CD14-positive monocyte (primary cell): ENCODE measurements around the gene RNF225. TPM values are rescaled to one million over a fixed set of nuclear protein-coding genes. Genes with fewer than 3 reads are reported as not detected.

ENCODE experiments used
- DNase-seq, 3 donors: peaks; one replicate each; pipeline ENCODE4 v3.0.0-alpha.2; 2011 to 2022
- H2AFZ ChIP-seq: 2 replicates; pipeline ENCODE4 v1.6.0; 2012; ENCODE audit warnings: mild to moderate bottlenecking, low read depth, low read length, inconsistent platforms; ENCODE audit not compliant: insufficient read depth, poor library complexity, severe bottlenecking
- H3K27ac ChIP-seq, 2 donors: 1 replicate in 1 of 2; 2 replicates in 1 of 2; pipeline ENCODE4 v1.5.1; 2012 to 2013; ENCODE audit warnings: low read length in 2 of 2, control low read depth in 1 of 2, inconsistent platforms in 1 of 2, low read depth in 1 of 2, mild to moderate bottlenecking in 1 of 2
- H3K27me3 ChIP-seq, 2 donors: one replicate each; pipeline versions ENCODE4 v1.6.0 to v1.6.1; 2011 to 2013; ENCODE audit warnings: low read length in 2 of 2; ENCODE audit not compliant: control insufficient read depth in 2 of 2, insufficient read depth in 2 of 2
- H3K36me3 ChIP-seq, 2 donors: replicated peaks in 1 of 2; 1 replicate in 1 of 2; 2 replicates in 1 of 2; pipeline versions ENCODE4 v1.5.1 to v1.6.1; 2012 to 2013; ENCODE audit warnings: low read length in 2 of 2, control low read depth in 1 of 2, inconsistent platforms in 1 of 2, mild to moderate bottlenecking in 1 of 2; ENCODE audit not compliant: insufficient read depth in 2 of 2, control insufficient read depth in 1 of 2
- H3K4me1 ChIP-seq, 2 donors: 1 replicate in 1 of 2; 2 replicates in 1 of 2; pipeline versions ENCODE4 v1.5.1 to v1.6.1; 2012 to 2013; ENCODE audit warnings: low read length in 2 of 2, control low read depth in 1 of 2, inconsistent platforms in 1 of 2, mild to moderate bottlenecking in 1 of 2, moderate library complexity in 1 of 2; ENCODE audit not compliant: insufficient read depth in 2 of 2, control insufficient read depth in 1 of 2
- H3K4me2 ChIP-seq: replicated peaks from 2 replicates; pipeline ENCODE3; 2012; ENCODE audit warnings: low read length, moderate library complexity, mild to moderate bottlenecking; ENCODE audit not compliant: poor library complexity, severe bottlenecking; ENCODE audit errors: extremely low read depth
- H3K4me3 ChIP-seq, 3 experiments: fragments of 200-600 bp in 1 of 3; sonication (generic) in 1 of 3; replicated peaks in 1 of 3; 1 replicate in 2 of 3; 2 replicates in 1 of 3; pipeline ENCODE4 v1.5.1; 2011 to 2013; ENCODE audit warnings: low read length in 3 of 3, mild to moderate bottlenecking in 3 of 3, control low read depth in 2 of 3, low read depth in 2 of 3, inconsistent platforms in 1 of 3, moderate library complexity in 1 of 3
- H3K79me2 ChIP-seq: 2 replicates; pipeline ENCODE4 v1.6.0; 2012; ENCODE audit warnings: mild to moderate bottlenecking, control low read depth, inconsistent platforms, low read length, moderate library complexity; ENCODE audit not compliant: insufficient read depth
- H3K9ac ChIP-seq: 2 replicates; pipeline ENCODE4 v1.6.0; 2017; ENCODE audit warnings: low read length, mild to moderate bottlenecking; ENCODE audit not compliant: insufficient read depth, poor library complexity, severe bottlenecking
- H3K9me3 ChIP-seq, 2 donors: replicated peaks in 1 of 2; 1 replicate in 1 of 2; 2 replicates in 1 of 2; pipeline versions ENCODE4 v1.5.1 to v1.6.1; 2012 to 2013; ENCODE audit warnings: low read length in 2 of 2, control low read depth in 1 of 2; ENCODE audit not compliant: control insufficient read depth in 1 of 2, insufficient read depth in 1 of 2
- H4K20me1 ChIP-seq: 2 replicates; pipeline ENCODE4 v1.6.0; 2012; ENCODE audit warnings: mild to moderate bottlenecking, low read length, control low read depth, moderate library complexity; ENCODE audit not compliant: insufficient read depth
- H3K27ac Mint-ChIP-seq, 7 donors: one replicate each; pipeline ENCODE4 v1.8.0; 2020; ENCODE audit warnings: mild to moderate bottlenecking in 7 of 7, mixed read lengths in 7 of 7, moderate library complexity in 6 of 7, inconsistent platforms in 2 of 7
- H3K27me3 Mint-ChIP-seq, 3 donors: one replicate each; pipeline ENCODE4 v1.8.0; 2021 to 2022; ENCODE audit warnings: low read depth in 3 of 3, mild to moderate bottlenecking in 3 of 3, mixed read lengths in 3 of 3, moderate library complexity in 3 of 3, inconsistent platforms in 1 of 3
- H3K36me3 Mint-ChIP-seq, 2 donors: one replicate each; pipeline ENCODE4 v1.8.0; 2020; ENCODE audit warnings: mixed read lengths in 2 of 2, inconsistent platforms in 1 of 2, mild to moderate bottlenecking in 1 of 2
- H3K4me1 Mint-ChIP-seq: one replicate; pipeline ENCODE4 v1.8.0; 2020; ENCODE audit warnings: mild to moderate bottlenecking, mixed read lengths
- H3K4me3 Mint-ChIP-seq, 2 donors: one replicate each; pipeline ENCODE4 v1.8.0; 2020; ENCODE audit warnings: mild to moderate bottlenecking in 2 of 2, mixed read lengths in 2 of 2, moderate library complexity in 1 of 2
- H3K9me3 Mint-ChIP-seq, 7 donors: one replicate each; pipeline ENCODE4 v1.8.0; 2020 to 2022; ENCODE audit warnings: mixed read lengths in 7 of 7, mild to moderate bottlenecking in 6 of 7, moderate library complexity in 6 of 7, inconsistent platforms in 2 of 7
- WGBS: methylation state at CpG from one replicate; pipeline ENCODE4 v1.1.5; 2013; ENCODE audit warnings: missing lambda C conversion rate; ENCODE audit not compliant: insufficient coverage; 5-methylcytosine and 5-hydroxymethylcytosine counted together
- intact Hi-C, 2 donors: fragments of 100-400 bp; cut with micrococcal nuclease; formaldehyde crosslinking; loops; one replicate each; pipeline versions ENCODE4 v1.15.0 to v1.15.1; 2023
- polyA plus RNA-seq, 3 donors: library from polyadenylated mRNA; depleted of rRNA in 1 of 3; unstranded in 2 of 3; stranded (reverse) in 1 of 3; fragments of 300-500 nt in 2 of 3; fragments of >200 nt in 1 of 3; fragmentation: Illumina TruSeq in 2 of 3; gene quantifications; 1 replicate in 2 of 3; 2 replicates in 1 of 3; pipeline ENCODE4 v1.2.3, GENCODE V29; 2012 to 2021
- TF ChIP-seq, protein P1 (sequence below): fragments of 200-600 bp; IDR thresholded peaks from one replicate; pipeline ENCODE4 v1.8.0; 2022; ENCODE audit warnings: antibody characterized with exemption, mild to moderate bottlenecking

Gene RNF225
- polyA plus RNA-seq, 3 donors = not detected

DNA sequence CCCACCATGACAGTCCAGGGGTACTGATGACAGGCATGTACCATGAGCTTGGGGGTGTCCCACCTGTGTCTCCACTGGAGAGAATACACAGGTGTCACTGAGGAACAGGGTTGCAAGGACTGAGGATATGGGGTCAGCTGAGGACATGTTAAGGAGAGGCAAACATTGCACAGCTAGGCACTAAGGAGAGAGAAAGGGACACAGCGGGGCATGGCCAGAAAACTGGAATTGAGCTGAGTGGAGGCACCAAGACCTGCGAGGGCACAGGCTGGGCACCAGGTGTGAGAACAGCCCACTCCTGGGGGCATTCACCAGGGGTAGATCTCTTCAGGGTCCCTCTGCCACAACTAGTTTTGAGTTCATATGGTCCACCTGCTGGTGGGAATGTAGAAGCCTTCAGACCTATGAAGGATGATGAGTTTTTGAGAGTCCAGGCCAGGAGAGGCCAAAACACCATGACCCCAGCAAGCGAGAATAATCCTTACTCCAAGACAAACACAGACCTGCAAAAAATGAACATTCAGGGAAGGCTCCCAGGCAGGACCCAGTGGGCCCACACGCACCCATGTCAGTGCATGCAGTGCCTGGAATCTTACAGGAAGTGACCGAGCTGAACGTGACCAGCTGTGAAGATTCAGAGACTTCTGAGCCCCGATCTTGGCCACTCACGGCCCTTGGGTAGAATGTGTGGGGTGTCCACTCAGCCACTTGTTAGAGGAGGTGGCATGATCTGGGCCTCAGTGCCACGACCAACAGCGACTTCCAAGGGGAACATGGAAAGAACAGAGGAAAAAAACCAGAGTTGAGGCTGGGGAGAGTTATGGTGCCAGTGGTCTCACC, 11.6 kb downstream of the RNF225 start:
- 67% methylated on average over 6 of the region's 10 CpGs for WGBS
- peaks cover 26% of the 10 kb centered on the region for H3K4me1 Mint-ChIP-seq
- Histone ChIP-seq H4K20me1 (no peaks in the 10 kb centered on the region), H3K4me3 (peak overlapping the region in 1 of 3 experiments; percentile 96), H3K27ac (peak overlapping the region in 1 of 2 donors; percentile 88), H3K36me3 (no peaks in the 10 kb centered on the region), H3K4me2 (peak overlapping the region; percentile 97), H2AFZ (no peak overlapping the region), H3K27me3 (no peaks in the 10 kb centered on the region), H3K4me1 (peaks cover 18 to 23% of the 10 kb centered on the region in 2 donors), H3K79me2 (peaks cover 3% of the 10 kb centered on the region), H3K9me3 (no peaks in the 10 kb centered on the region), H3K9ac (no peak overlapping the region)
- intact Hi-C loops = loop anchor here in 1 of 2 donors (5.0 kb wide), 1 partner anchor 80 kb away; the partner anchor contains the start of gene ZSCAN22
- TF ChIP-seq, protein P1, sequence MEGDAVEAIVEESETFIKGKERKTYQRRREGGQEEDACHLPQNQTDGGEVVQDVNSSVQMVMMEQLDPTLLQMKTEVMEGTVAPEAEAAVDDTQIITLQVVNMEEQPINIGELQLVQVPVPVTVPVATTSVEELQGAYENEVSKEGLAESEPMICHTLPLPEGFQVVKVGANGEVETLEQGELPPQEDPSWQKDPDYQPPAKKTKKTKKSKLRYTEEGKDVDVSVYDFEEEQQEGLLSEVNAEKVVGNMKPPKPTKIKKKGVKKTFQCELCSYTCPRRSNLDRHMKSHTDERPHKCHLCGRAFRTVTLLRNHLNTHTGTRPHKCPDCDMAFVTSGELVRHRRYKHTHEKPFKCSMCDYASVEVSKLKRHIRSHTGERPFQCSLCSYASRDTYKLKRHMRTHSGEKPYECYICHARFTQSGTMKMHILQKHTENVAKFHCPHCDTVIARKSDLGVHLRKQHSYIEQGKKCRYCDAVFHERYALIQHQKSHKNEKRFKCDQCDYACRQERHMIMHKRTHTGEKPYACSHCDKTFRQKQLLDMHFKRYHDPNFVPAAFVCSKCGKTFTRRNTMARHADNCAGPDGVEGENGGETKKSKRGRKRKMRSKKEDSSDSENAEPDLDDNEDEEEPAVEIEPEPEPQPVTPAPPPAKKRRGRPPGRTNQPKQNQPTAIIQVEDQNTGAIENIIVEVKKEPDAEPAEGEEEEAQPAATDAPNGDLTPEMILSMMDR = no peak
- peaks cover 0 to 5% (median 5%) of the 10 kb centered on the region in 3 donors for H3K27me3 Mint-ChIP-seq
- peaks cover 0 to 2% of the 10 kb centered on the region in 2 donors for H3K36me3 Mint-ChIP-seq
- H3K9me3 Mint-ChIP-seq = peaks cover 0 to 5% (median 0%) of the 10 kb centered on the region in 7 donors
- peak overlapping the region; percentile 89 to 98 (median 94) for H3K27ac Mint-ChIP-seq
- H3K4me3 Mint-ChIP-seq = peak overlapping the region; percentile 84 to 92
- no peak for DNase-seq

DNA sequence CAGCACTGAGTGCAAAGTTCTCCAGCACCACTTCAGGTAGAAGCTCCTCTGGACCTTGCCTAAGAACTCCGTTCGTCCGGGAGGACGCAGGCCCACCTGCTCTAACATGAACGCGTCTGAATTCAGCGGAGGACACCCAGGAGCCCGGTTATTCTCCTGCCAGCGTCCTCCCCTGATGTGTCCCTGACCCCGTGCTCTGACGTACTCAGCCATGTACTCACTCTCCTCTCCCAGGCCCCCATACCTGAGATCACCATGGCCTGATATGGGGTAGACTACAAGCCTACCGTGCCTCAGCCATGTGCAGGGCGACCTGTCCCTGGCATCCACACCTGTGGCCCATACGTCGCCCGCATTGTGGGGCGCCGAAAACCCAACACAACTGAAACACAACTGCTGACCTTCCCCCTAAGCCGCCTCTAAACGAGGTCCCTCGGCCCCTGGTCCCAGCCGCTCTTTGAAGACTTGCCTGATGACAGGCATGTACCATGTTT, 12.2 kb downstream of the RNF225 start:
- DNase-seq = no peak
- Histone ChIP-seq H3K79me2 (peaks cover 3% of the 10 kb centered on the region), H3K4me1 (peaks cover 16 to 22% of the 10 kb centered on the region in 2 donors), H3K36me3 (no peaks in the 10 kb centered on the region), H2AFZ (peak overlapping the region; percentile 99), H3K27ac (peak overlapping the region; percentile 85 to 88), H3K4me3 (peak overlapping the region; percentile 61 to 96 (median 72)), H3K9me3 (no peaks in the 10 kb centered on the region), H3K9ac (peak overlapping the region; percentile 75), H3K4me2 (peak overlapping the region; percentile 97), H4K20me1 (no peaks in the 10 kb centered on the region), H3K27me3 (no peaks in the 10 kb centered on the region)
- Mint-ChIP-seq H3K9me3 (peaks cover 0 to 5% (median 0%) of the 10 kb centered on the region in 7 donors), H3K4me1 (peaks cover 26% of the 10 kb centered on the region), H3K36me3 (peaks cover 0 to 2% of the 10 kb centered on the region in 2 donors), H3K27ac (peak overlapping the region; percentile 89 to 98 (median 94)), H3K4me3 (peak overlapping the region; percentile 84 to 92), H3K27me3 (peaks cover 0 to 5% (median 5%) of the 10 kb centered on the region in 3 donors)
- 20% methylated on average over 19 of the region's 22 CpGs for WGBS
- TF ChIP-seq, protein P1 = no peak
- intact Hi-C loops = loop anchor here in 1 of 2 donors (5.0 kb wide), 1 partner anchor 80 kb away; the partner anchor contains the start of gene ZSCAN22
